Mesendoderm (in vitro differentiated cells): ENCODE measurements around the gene FAM83E.

Experiments used
- DNase-seq: peaks from one replicate; pipeline ENCODE4 v3.0.0; 2013
- H2AK5ac ChIP-seq: 2 replicates; pipeline ENCODE4 v1.6.1; 2013; ENCODE audit warnings: low read length, inconsistent platforms
- H2BK120ac ChIP-seq: 2 replicates; pipeline ENCODE4 v1.6.1; 2013; ENCODE audit warnings: low read depth, mild to moderate bottlenecking, low read length, moderate library complexity, mixed read lengths
- H2BK15ac ChIP-seq: replicated peaks from 2 replicates; pipeline ENCODE4 v1.6.1; 2013; ENCODE audit warnings: low read depth, mild to moderate bottlenecking, moderate library complexity
- H2BK5ac ChIP-seq: 2 replicates; pipeline ENCODE4 v1.6.1; 2013; ENCODE audit warnings: low read length, inconsistent platforms
- H3K18ac ChIP-seq: 2 replicates; pipeline ENCODE4 v1.6.1; 2013; ENCODE audit warnings: mild to moderate bottlenecking, low read length, mixed read lengths
- H3K23ac ChIP-seq: one replicate; pipeline ENCODE4 v1.6.1; 2013; ENCODE audit warnings: low read length
- H3K27ac ChIP-seq: 2 replicates; pipeline ENCODE4 v1.5.1; 2013; ENCODE audit warnings: low read depth, mild to moderate bottlenecking, inconsistent platforms, low read length, moderate library complexity
- H3K27me3 ChIP-seq: 2 replicates; pipeline ENCODE4 v1.6.1; 2013; ENCODE audit warnings: low read length, control low read depth, mild to moderate bottlenecking, inconsistent platforms; ENCODE audit not compliant: insufficient read depth, poor library complexity
- H3K36me3 ChIP-seq: 2 replicates; pipeline ENCODE4 v1.6.1; 2013; ENCODE audit warnings: low read length, inconsistent platforms; ENCODE audit not compliant: control insufficient read depth, insufficient read depth
- H3K4ac ChIP-seq: one replicate; pipeline ENCODE4 v1.6.1; 2013; ENCODE audit warnings: low read depth, mild to moderate bottlenecking, low read length, moderate library complexity
- H3K4me1 ChIP-seq: 2 replicates; pipeline ENCODE4 v1.6.1; 2013; ENCODE audit warnings: low read depth, low read length, inconsistent platforms; ENCODE audit not compliant: control insufficient read depth
- H3K4me2 ChIP-seq: 2 replicates; pipeline ENCODE4 v1.6.1; 2013; ENCODE audit warnings: low read length
- H3K4me3 ChIP-seq: 2 replicates; pipeline ENCODE4 v1.5.1; 2013; ENCODE audit warnings: mild to moderate bottlenecking, low read length
- H3K56ac ChIP-seq: one replicate; pipeline ENCODE4 v1.6.1; 2013; ENCODE audit warnings: low read length
- H3K79me1 ChIP-seq: 2 replicates; pipeline ENCODE4 v1.6.1; 2013; ENCODE audit warnings: low read length, inconsistent platforms
- H3K79me2 ChIP-seq: 2 replicates; pipeline ENCODE4 v1.6.1; 2013; ENCODE audit warnings: mild to moderate bottlenecking, low read length; ENCODE audit not compliant: control insufficient read depth, insufficient read depth
- H3K9ac ChIP-seq: 2 replicates; pipeline ENCODE4 v1.6.1; 2013; ENCODE audit warnings: low read length, inconsistent platforms
- H4K5ac ChIP-seq: one replicate; pipeline ENCODE4 v1.6.1; 2013; ENCODE audit warnings: low read length
- H4K8ac ChIP-seq: one replicate; pipeline ENCODE4 v1.6.1; 2013; ENCODE audit warnings: low read depth, mild to moderate bottlenecking, control low read depth, low read length, moderate library complexity
- WGBS: extraction: QIAGEN DNeasy Blood & Tissue Kit; methylation state at CpG from one replicate; pipeline ENCODE4 v1.1.7; 2013; ENCODE audit warnings: low lambda C conversion rate, missing lambda C conversion rate; ENCODE audit not compliant: insufficient coverage; ENCODE audit errors: extremely low coverage; 5-methylcytosine and 5-hydroxymethylcytosine counted together

FAM83E gene

GRCh38 chr19:48575931-48576622, 38.8 kb downstream of the FAM83E start:
- H2AK5ac ChIP-seq, result no peak overlapping the region

GRCh38 chr19:48573163-48573505, 41.7 kb downstream of the FAM83E start:
- WGBS, result no CpG with 5 or more reads among the region's 12 CpGs
- H3K4me3 ChIP-seq, result no peak overlapping the region
- H2BK5ac ChIP-seq, result no peak overlapping the region
- H3K18ac ChIP-seq, result no peak overlapping the region
- H2BK15ac ChIP-seq, result no peak overlapping the region
- H3K4me2 ChIP-seq, result no peak overlapping the region
- H3K23ac ChIP-seq, result no peak overlapping the region
- H3K27me3 ChIP-seq, result no peaks in the 10 kb centered on the region
- no peaks in the 10 kb centered on the region for H3K36me3 ChIP-seq
- no peak overlapping the region for H3K4ac ChIP-seq
- no peaks in the 10 kb centered on the region for H3K79me2 ChIP-seq
- H3K56ac ChIP-seq, result peak overlapping the region; percentile 46
- peak; percentile 37 for DNase-seq
- no peak overlapping the region for H2AK5ac ChIP-seq
- no peak overlapping the region for H3K9ac ChIP-seq
- no peak overlapping the region for H4K5ac ChIP-seq
- H2BK120ac ChIP-seq, result no peak overlapping the region
- no peaks in the 10 kb centered on the region for H3K79me1 ChIP-seq
- H3K4me1 ChIP-seq, result no peaks in the 10 kb centered on the region
- no peak overlapping the region for H3K27ac ChIP-seq
- no peak overlapping the region for H4K8ac ChIP-seq

More at GRCh38 chr19:48575931-48576622, 38.8 kb downstream of the FAM83E start:
- no peaks in the 10 kb centered on the region for H3K4me1 ChIP-seq
- H3K79me2 ChIP-seq, result no peaks in the 10 kb centered on the region
- H3K79me1 ChIP-seq, result no peaks in the 10 kb centered on the region
- no peaks in the 10 kb centered on the region for H3K27me3 ChIP-seq
- H2BK15ac ChIP-seq, result no peak overlapping the region
- no peak overlapping the region for H3K18ac ChIP-seq
- H3K4me2 ChIP-seq, result no peak overlapping the region
- no peak overlapping the region for H4K8ac ChIP-seq
- no peak overlapping the region for H2BK5ac ChIP-seq
- no peak overlapping the region for H3K4me3 ChIP-seq
- H3K23ac ChIP-seq, result no peak overlapping the region
- H3K56ac ChIP-seq, result no peak overlapping the region
- H3K9ac ChIP-seq, result no peak overlapping the region
- no peak overlapping the region for H3K4ac ChIP-seq
- no peaks in the 10 kb centered on the region for H3K36me3 ChIP-seq
- H4K5ac ChIP-seq, result no peak overlapping the region
- DNase-seq, result no peak
- no peak overlapping the region for H3K27ac ChIP-seq
- H2BK120ac ChIP-seq, result no peak overlapping the region
- WGBS, result no CpG with 5 or more reads among the region's 23 CpGs

GRCh38 chr19:48571378-48572162, 43.3 kb downstream of the FAM83E start:
- Histone ChIP-seq H3K4me3 (no peak overlapping the region), H3K9ac (no peak overlapping the region), H3K79me2 (no peaks in the 10 kb centered on the region), H3K23ac (no peak overlapping the region), H4K8ac (no peak overlapping the region), H2AK5ac (no peak overlapping the region), H3K27ac (no peak overlapping the region), H3K36me3 (no peaks in the 10 kb centered on the region), H4K5ac (no peak overlapping the region), H2BK15ac (no peak overlapping the region), H3K18ac (no peak overlapping the region), H3K56ac (no peak overlapping the region), H3K79me1 (no peaks in the 10 kb centered on the region), H2BK120ac (no peak overlapping the region), H3K4me2 (no peak overlapping the region), H3K4ac (no peak overlapping the region), H2BK5ac (no peak overlapping the region), H3K27me3 (no peaks in the 10 kb centered on the region), H3K4me1 (no peaks in the 10 kb centered on the region)
- WGBS, result no CpG with 5 or more reads among the region's 5 CpGs
- no peak for DNase-seq

- H3K4me2 ChIP-seq, result no peak overlapping the region
- no peaks in the 10 kb centered on the region for H3K27me3 ChIP-seq
- WGBS, result no CpG with 5 or more reads among the region's 11 CpGs
- no peak overlapping the region for H3K4me3 ChIP-seq
- no peak overlapping the region for H3K23ac ChIP-seq
- no peak overlapping the region for H3K27ac ChIP-seq
- H3K4me1 ChIP-seq, result no peaks in the 10 kb centered on the region
- H3K4ac ChIP-seq, result no peak overlapping the region
- H4K8ac ChIP-seq, result no peak overlapping the region
- no peak overlapping the region for H3K18ac ChIP-seq
- H3K56ac ChIP-seq, result peak overlapping the region; percentile 15
- no peaks in the 10 kb centered on the region for H3K79me1 ChIP-seq
- no peak for DNase-seq
- H2BK120ac ChIP-seq, result no peak overlapping the region
- no peaks in the 10 kb centered on the region for H3K79me2 ChIP-seq
- no peak overlapping the region for H2AK5ac ChIP-seq
- H2BK15ac ChIP-seq, result no peak overlapping the region
- no peak overlapping the region for H3K9ac ChIP-seq
- H4K5ac ChIP-seq, result no peak overlapping the region
- H3K36me3 ChIP-seq, result no peaks in the 10 kb centered on the region
- no peak overlapping the region for H2BK5ac ChIP-seq
Observed at GRCh38 chr19:48569814-48570213, 45.1 kb downstream of the FAM83E start.

- WGBS, result no CpG with 5 or more reads among the region's 19 CpGs
- H3K79me1 ChIP-seq, result no peaks in the 10 kb centered on the region
- no peaks in the 10 kb centered on the region for H3K36me3 ChIP-seq
- no peaks in the 10 kb centered on the region for H3K79me2 ChIP-seq
- no peak overlapping the region for H3K4me3 ChIP-seq
- H4K8ac ChIP-seq, result no peak overlapping the region
- H2BK120ac ChIP-seq, result no peak overlapping the region
- H2BK5ac ChIP-seq, result no peak overlapping the region
- no peak overlapping the region for H3K23ac ChIP-seq
- H3K9ac ChIP-seq, result peak overlapping the region; percentile 50
- H3K18ac ChIP-seq, result peak overlapping the region; percentile 33
- peak overlapping the region; percentile 82 for H3K56ac ChIP-seq
- H4K5ac ChIP-seq, result no peak overlapping the region
- H3K27me3 ChIP-seq, result no peaks in the 10 kb centered on the region
- H3K4ac ChIP-seq, result no peak overlapping the region
- H3K27ac ChIP-seq, result peak overlapping the region; percentile 13
- no peaks in the 10 kb centered on the region for H3K4me1 ChIP-seq
- no peak overlapping the region for H2AK5ac ChIP-seq
- DNase-seq, result peak; percentile 88
- no peak overlapping the region for H2BK15ac ChIP-seq
- peak overlapping the region; percentile 31 for H3K4me2 ChIP-seq
Observed at GRCh38 chr19:48568345-48568886, 46.5 kb downstream of the FAM83E start.
